Occipital lobe (tissue), 2 donors: ENCODE measurements around the gene NCLN. TPM values are rescaled to one million over a fixed set of nuclear protein-coding genes. Genes with fewer than 3 reads are reported as not detected.
"Not testable (repeated sequence)": the region's sequence is repeated elsewhere in the genome, so short reads cannot be mapped to it uniquely, and the experiment has no call there.

ENCODE experiments used
- DNase-seq: peaks from one replicate; lab custom pipeline; 2025; lab: John Stamatoyannopoulos, UW
- total RNA-seq: library from RNA; depleted of rRNA; stranded (reverse); fragments of >200 nt; gene quantifications from one replicate; pipeline ENCODE4 v1.2.3, GENCODE V29; 2014

Gene NCLN
- total RNA-seq, 1 donor from 2014 or later = 11.9 TPM

DNA sequence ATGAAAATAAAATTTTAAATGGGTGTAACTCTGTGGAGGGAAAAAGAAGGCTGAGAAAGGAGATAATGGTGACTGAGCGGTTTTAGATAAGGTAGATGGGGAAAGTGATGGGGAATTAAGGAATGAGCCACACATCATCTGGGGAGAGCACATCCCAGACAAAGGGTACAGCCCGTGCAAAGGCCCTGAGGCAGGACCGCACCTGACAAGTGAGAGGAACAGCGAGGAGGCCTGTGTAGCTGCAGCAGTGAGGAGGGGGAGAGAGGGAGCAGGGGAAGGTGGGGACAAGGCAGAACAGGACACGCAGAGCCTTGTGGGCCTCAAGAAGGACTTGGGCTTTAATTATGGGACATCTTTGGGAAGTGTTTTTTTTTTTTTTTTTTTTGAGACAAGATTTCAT lies 37.0 kb downstream of the NCLN start:
- DNase-seq = no peak

DNA sequence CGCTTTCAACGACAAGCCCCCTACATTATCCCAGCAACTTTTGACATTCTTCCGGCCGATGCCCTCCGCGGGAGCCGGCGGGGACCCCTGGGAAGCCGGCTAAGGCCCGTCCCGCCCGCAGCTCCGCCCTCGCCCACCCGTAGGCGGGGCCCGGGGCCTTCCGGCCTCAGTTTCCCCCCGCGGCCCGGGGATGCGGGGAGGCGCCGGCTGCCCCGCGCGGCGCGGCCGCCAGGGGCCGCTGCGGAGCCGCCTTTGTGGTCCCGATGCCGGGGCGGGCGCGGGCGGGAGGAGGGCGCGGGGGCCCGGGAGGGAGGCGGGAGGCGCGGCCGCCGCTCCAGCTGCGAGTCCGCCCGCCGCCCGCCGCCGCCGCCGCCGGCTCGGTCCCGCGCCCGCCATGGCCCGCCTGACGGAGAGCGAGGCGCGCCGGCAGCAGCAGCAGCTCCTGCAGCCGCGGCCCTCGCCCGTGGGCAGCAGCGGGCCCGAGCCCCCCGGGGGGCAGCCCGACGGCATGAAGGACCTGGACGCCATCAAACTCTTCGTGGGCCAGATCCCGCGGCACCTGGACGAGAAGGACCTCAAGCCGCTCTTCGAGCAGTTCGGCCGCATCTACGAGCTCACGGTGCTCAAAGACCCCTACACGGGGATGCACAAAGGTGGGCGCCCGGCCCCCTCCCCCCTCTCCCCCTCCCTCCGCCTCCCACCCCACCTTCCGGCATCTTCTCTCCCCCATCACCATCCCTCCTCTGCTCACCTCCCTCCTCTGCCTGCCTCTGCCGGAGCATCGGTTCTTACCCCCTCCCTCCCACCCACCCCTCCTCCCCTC lies 38.8 kb downstream of the NCLN start, which contains the start of gene CELF5:
Gene CELF5, plus strand, starts transcription at position 316 of the 823 bp plus-strand sequence. Its CDS starts 79 bp downstream, at position 395.
- peak; percentile 25 for DNase-seq

- DNase-seq = no peak
Observed at GRCh38 chr19:3225169-3225485, 39.4 kb downstream of the NCLN start.

DNA sequence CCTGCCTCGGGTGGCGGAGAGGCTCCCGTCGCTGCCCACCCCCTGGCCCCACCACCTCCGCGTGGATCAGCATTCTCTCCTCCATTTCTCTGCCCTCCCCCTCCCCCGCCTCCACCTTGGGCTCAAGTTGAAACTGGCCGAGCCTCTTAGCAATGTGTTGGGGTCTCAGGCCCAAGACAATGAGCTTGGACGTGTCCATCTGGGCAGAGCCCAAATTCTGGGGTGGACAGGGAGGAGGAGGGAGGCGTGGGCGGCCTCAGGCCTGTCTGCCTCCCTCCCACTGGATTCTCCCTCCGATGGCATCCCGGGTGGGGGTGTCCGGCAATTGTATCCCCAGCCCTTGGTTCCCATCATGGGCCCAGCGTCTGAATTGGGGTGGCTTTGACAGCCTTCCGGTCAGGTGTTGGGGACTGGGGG lies 40.0 kb downstream of the NCLN start:
- DNase-seq = no peak

- DNase-seq = no peak
Observed at GRCh38 chr19:3227054-3227626, 41.4 kb downstream of the NCLN start.

- DNase-seq = no peak
Observed at GRCh38 chr19:3229346-3229743, 43.6 kb downstream of the NCLN start.

- DNase-seq = no peak
Observed at GRCh38 chr19:3229888-3230496, 44.3 kb downstream of the NCLN start.

DNA sequence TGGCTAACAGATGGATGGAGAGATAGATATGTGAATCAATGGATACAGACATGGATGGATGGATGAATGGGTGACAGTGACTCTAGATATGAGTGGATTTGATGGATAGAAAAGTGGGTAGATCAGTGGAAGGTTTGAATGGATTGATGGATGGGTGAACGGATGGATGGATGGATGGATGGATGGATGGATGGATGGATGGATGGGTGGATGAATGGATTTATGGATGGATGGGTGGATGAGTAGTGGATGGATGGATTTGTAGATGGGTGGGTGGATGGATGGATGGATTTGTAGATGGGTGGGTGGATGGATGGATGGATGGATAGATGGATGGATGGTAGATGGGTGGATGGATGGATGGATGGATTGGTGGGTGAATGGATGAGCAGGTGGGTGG lies 45.6 kb downstream of the NCLN start:
- no peak for DNase-seq

GRCh38 chr19:3233116-3233515 lies 47.4 kb downstream of the NCLN start:
- DNase-seq = no peak

DNA sequence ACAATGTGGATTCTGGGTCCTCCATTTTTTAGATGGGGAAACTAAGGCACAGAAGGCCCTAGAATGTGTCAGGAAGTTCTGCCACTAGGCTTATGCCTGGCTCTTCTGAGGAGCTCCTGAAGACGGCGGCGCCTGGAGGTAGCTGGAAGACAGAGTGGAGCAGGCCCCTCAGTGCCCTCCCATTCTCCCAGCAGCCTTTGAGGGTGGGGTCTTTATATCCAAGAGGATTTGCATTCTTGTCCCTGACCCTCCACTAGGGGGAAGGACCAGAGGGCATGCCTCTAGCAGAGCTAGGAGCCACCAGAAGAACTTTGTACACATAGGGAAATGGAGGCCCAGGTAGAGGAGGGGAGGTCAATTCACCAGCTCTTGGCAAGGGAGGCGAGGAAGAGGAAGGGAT lies 48.1 kb downstream of the NCLN start:
- DNase-seq = no peak

DNA sequence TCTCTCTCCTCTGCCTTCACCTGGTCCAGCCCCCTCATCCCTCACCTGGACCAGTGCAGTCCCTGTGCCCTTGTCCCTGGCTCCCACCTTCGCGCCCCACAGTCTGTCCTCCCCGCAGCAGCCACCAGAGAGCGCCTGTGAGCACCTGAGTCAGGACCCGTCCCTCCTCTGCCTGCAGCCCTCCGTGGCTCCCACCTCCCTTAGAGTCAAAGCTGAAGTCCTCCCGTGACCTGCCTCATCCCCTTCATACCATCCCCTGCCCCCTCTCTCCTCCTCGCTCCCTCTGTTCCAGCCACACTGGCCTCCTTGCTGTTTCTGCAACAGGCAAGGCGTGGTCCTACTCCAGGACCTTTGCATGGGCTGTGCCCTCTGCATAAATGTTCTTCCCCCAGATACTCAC lies 49.1 kb downstream of the NCLN start:
- no peak for DNase-seq

- not testable (repeated sequence) for DNase-seq
Observed at GRCh38 chr19:3235604-3236003, 49.9 kb downstream of the NCLN start.

- DNase-seq = no peak
Observed at GRCh38 chr19:3236272-3236671, 50.5 kb downstream of the NCLN start.

- no peak for DNase-seq
Observed at GRCh38 chr19:3238066-3238561, 52.4 kb downstream of the NCLN start.

- no peak for DNase-seq
Observed at GRCh38 chr19:3239367-3239766, 53.6 kb downstream of the NCLN start.

DNA sequence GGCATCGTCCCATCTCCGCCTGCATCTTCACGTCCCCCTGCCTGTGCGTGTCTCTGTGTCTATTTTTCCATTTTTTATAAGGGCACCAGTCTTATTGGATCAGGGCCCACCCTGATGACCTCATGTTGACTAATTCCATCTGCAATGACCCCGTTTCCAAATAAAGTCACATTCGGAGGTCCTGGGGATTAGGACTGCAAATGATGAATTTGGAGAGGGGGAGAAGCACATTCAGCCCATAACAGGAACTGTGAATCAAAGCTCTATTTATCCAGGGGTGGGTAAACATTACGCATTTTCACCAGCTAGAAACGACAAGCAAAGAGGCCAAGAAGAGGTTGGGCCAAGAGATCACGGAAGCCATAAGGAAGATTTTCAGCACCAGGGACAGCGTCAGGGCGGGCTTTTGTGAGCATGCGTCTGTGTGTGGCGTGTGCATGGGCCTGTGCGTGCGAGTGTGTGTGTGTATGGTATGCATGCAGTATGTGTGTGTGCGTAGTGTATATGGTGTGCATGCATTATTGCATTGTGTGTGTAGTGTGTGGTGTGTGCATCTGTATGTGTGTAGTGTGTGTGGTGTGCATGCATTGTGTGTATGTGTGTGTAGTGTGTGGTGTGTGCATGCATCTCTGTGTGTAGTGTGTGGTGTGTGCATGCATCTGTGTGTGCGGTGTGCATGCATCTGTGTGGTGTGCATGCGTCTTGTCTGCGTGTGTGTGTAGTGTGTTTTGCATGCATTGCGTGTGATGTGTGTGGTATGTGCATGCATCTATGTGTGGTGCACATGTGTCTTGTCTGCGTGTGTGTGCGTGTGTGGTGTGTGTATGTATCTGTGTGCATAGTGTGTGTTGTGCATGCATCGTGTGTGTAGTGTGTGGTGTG lies 58.3 kb downstream of the NCLN start:
- DNase-seq = no peak

GRCh38 chr19:3245050-3245449 lies 59.3 kb downstream of the NCLN start:
- DNase-seq = no peak

DNA sequence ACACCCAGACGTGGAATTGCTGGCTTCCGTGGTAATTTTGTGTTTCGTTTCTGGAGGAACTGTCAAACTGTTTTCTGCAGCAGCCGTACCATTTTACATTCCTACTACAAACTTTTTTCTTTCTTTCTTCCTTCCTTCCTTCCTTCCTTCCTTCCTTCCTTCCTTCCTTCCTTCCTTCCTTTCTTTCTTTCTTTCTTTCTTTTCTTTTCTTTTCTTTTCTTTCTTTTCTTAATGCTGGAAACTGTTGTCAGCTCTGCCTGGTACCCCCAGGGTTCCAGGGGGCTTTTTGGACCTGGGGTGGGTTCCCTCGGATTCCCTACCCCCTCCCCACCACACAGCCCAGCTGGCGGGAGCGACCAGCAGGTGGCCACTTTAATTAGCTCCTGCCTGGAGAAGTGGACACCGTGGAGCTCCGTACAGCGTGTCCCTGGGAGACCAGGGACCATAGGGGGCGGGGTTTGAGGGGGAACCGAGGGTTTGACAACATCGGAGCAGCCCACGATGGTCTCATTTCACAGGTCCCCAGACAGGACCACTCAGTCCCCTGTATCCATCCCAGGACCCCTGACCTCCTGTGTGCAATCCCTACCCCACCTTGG lies 63.1 kb downstream of the NCLN start:
- DNase-seq = no peak

GRCh38 chr19:3249408-3249807 lies 63.7 kb downstream of the NCLN start:
- DNase-seq = no peak

DNA sequence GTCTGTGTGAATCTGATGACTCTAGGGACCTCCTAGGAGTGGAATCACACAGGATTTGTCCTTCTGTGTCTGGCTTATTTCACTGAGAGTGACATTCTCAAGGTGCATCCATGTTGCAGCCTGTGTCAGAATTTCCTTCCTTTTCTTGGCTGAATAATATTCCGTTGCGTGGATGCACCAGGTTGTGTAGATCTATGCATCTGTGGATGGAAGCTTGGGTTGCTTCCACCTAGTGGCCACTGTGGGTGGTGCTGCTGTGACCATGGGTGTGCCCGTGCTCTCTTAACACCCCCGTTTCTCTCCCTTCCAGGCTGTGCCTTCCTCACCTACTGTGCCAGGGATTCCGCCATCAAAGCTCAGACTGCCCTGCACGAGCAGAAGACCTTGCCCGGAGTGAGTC lies 64.9 kb downstream of the NCLN start:
- no peak for DNase-seq

DNA sequence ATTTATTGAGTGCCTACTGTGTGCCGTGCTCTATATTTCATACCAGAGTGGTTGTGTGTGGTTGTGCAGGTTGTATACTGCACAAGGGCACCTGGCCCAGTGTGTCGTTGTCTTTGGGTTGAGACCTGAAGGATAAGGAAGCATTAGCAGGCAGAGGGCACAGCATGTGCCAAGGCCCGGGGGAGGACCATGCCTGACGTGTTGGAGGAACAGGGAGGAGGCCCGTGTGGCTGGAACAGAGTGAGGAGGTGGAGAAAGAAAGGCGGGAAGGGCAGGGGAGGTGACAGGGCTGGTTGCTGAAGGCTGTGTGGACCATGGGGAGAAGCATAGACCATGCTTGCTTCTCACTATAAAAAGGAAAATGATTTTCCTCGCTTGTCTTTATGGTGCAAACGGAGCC lies 65.5 kb downstream of the NCLN start:
- no peak for DNase-seq
